Endometrium (tissue), 2 donors: ENCODE data around the gene C11orf71.

Experiments used
- FAIRE-seq: peaks from 2 replicates; lab custom pipeline; 2012; peaks lifted over from hg19 to GRCh38; lab: Jason Lieb, UNC
- donor health status: control.
- donor health status: control.

C11orf71 gene

DNA sequence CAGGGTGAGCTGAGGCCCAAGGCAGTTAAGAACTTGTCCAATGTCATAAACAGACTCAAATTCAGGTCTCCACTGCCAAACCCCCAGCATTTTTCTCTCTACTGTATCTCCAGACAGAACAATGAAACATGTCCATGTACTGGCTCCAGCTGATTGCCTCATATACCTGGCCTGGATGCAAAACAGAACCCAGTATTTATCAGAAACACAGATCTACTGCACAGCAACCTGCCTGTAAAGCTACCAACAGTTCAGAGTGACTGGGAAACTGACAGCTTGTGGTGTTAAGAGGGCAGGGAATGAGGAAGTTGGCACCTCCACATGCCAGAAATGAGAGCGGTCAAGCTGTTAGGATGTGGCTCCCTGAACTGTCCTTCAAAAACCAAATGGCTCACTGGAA, 41.6 kb downstream of the C11orf71 start:
- FAIRE-seq: no peak

DNA sequence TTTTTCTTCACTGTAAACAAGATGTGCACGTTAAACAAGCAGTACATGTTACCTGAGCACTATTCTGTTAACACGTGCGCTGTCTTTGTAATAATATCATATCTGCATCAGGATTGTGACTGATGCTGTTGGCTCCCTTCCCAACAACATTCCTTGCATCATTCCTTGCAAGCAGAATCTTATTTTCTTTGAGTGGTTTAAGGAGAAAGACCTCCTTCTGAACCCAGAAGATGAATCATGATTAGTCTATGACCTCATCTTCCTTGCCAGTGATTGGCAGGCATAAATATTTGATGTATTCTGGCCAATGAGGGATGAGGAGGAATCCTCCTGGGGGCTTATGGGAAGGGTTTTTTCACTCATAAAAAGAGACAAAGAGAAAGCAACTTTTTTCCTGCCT, 46.2 kb downstream of the C11orf71 start:
- no peak for FAIRE-seq

- FAIRE-seq: no peak
Observed at GRCh38 chr11:114353443-114353842, 46.9 kb downstream of the C11orf71 start.

- no peak for FAIRE-seq
Observed at GRCh38 chr11:114350022-114350421, 50.3 kb downstream of the C11orf71 start.
